Iris pigment epithelial cell (primary cell): Measurements from ENCODE around the gene KIF26A.

ENCODE experiments used
- DNase-seq: peaks from one replicate; pipeline ENCODE4 v3.0.0-alpha.2; 2011; ENCODE audit warnings: low read depth

KIF26A gene

GRCh38 chr14:104112609-104113571 is 25.5 kb upstream of the KIF26A start:
- DNase-seq: no peak

- no peak for DNase-seq
These were observed 24.6 kb upstream of the KIF26A start for GRCh38 chr14:104113631-104114420.

GRCh38 chr14:104114421-104115130 is 23.8 kb upstream of the KIF26A start:
- no peak for DNase-seq

- no peak for DNase-seq
These were observed 23.2 kb upstream of the KIF26A start for GRCh38 chr14:104115131-104115600.

- DNase-seq: no peak
These were observed 22.6 kb upstream of the KIF26A start for GRCh38 chr14:104115691-104116287.

- no peak for DNase-seq
These were observed 22.1 kb upstream of the KIF26A start for GRCh38 chr14:104116288-104116755.

GRCh38 chr14:104116756-104117340 is 21.5 kb upstream of the KIF26A start:
- no peak for DNase-seq

GRCh38 chr14:104117341-104118005 is 20.9 kb upstream of the KIF26A start:
- no peak for DNase-seq

- no peak for DNase-seq
These were observed 20.2 kb upstream of the KIF26A start for GRCh38 chr14:104118006-104118844.

- DNase-seq: no peak
These were observed 19.3 kb upstream of the KIF26A start for GRCh38 chr14:104119119-104119487.

GRCh38 chr14:104119488-104120251 is 18.7 kb upstream of the KIF26A start:
- DNase-seq: no peak

- DNase-seq: no peak
These were observed 18.1 kb upstream of the KIF26A start for GRCh38 chr14:104120281-104120741.

GRCh38 chr14:104121142-104121541 is 17.2 kb upstream of the KIF26A start:
- no peak for DNase-seq

- no peak for DNase-seq
These were observed 14.5 kb upstream of the KIF26A start for GRCh38 chr14:104123879-104124278.

GRCh38 chr14:104125011-104125410 is 13.4 kb upstream of the KIF26A start:
- no peak for DNase-seq

- no peak for DNase-seq
These were observed 11.6 kb upstream of the KIF26A start for GRCh38 chr14:104126753-104127152.

GRCh38 chr14:104128981-104129380 is 9.4 kb upstream of the KIF26A start:
- DNase-seq: no peak

GRCh38 chr14:104129556-104129955 is 8.8 kb upstream of the KIF26A start:
- no peak for DNase-seq
